ENCODE measurements around the gene DYNC1I1. TPM values are rescaled to one million over a fixed set of nuclear protein-coding genes. Genes with fewer than 3 reads are reported as not detected.

The DYNC1I1 gene
- total RNA-seq, 1 experiment from 2014 or later: 3.2 TPM

GRCh38 chr7:95776561-95777185, 4.3 kb downstream of the DYNC1I1 start:
- Mint-ChIP-seq H3K27me3 (ENCODE audit: low read depth) (peaks cover 38% of the 10 kb centered on the region), H3K36me3 (ENCODE audit: insufficient read depth in 1 of 3, low read depth in 3 of 3) (no peaks in the 10 kb centered on the region), H3K4me3 (no peak overlapping the region), H3K27ac (no peak overlapping the region; a peak in 1 of 7 replicates), H3K9me3 (no peaks in the 10 kb centered on the region), H3K4me1 (peaks cover 17 to 26% of the 10 kb centered on the region in 2 experiments)
- no CpG with 5 or more reads among the region's 2 CpGs for WGBS (ENCODE audit: extremely low coverage, insufficient read length, low lambda C conversion rate)
- Histone ChIP-seq H3K14ac (ENCODE audit: insufficient read depth, low read length) (no peak overlapping the region), H2AK5ac (ENCODE audit: insufficient read length, low read length) (no peak overlapping the region), H3K18ac (ENCODE audit: insufficient read length, low read depth, low read length) (no peak overlapping the region), H3K27ac (ENCODE audit: insufficient read length, low read depth, low read length) (no peak overlapping the region), H4K20me1 (ENCODE audit: control insufficient read depth, insufficient read depth, insufficient read length) (no peaks in the 10 kb centered on the region), H3K27me3 (ENCODE audit: insufficient read depth, low read length) (peaks cover 4% of the 10 kb centered on the region; the same call in 1 of the 2 replicates), H3T11ph (ENCODE audit: low read length) (no peak overlapping the region), H3K23me2 (ENCODE audit: insufficient read length, low read depth, low read length, poor library complexity, severe bottlenecking) (peaks cover 9% of the 10 kb centered on the region), H3K79me2 (ENCODE audit: insufficient read depth, low read length) (no peaks in the 10 kb centered on the region), H4K5ac (ENCODE audit: insufficient read length, low read depth, low read length) (no peak overlapping the region), H4K91ac (ENCODE audit: insufficient read length, low read depth, low read length) (no peak overlapping the region), H3K79me1 (ENCODE audit: insufficient read depth, low read depth, low read length, poor library complexity, severe bottlenecking) (no peaks in the 10 kb centered on the region), H3K4me2 (ENCODE audit: insufficient read depth, insufficient read length, low read length) (no peak overlapping the region), H3K9ac (ENCODE audit: extremely low read depth, insufficient read length, low read length) (no peak overlapping the region), H2BK120ac (ENCODE audit: low read depth, low read length, poor library complexity, severe bottlenecking) (no peak overlapping the region), H4K8ac (replicated peaks; ENCODE audit: insufficient read length, low read depth, low read length) (no peak overlapping the region), H3K4me1 (ENCODE audit: insufficient read depth, low read length) (peaks cover 6% of the 10 kb centered on the region; the same call in 1 of the 2 replicates), H2BK15ac (ENCODE audit: low read depth, low read length) (no peak overlapping the region), H2AFZ (ENCODE audit: low read length) (no peak overlapping the region), H2BK12ac (ENCODE audit: insufficient read length, low read depth, low read length) (no peak overlapping the region), H3K56ac (ENCODE audit: insufficient read length, low read depth, low read length) (no peak overlapping the region), H2BK5ac (ENCODE audit: insufficient read length, low read length) (no peak overlapping the region), H2BK20ac (ENCODE audit: low read depth, low read length, poor library complexity, severe bottlenecking) (no peak overlapping the region), H3K9me3 (ENCODE audit: control insufficient read depth, low read depth, low read length) (no peaks in the 10 kb centered on the region), H3K4ac (ENCODE audit: low read depth, low read length) (no peak overlapping the region), H3K23ac (ENCODE audit: insufficient read length, low read depth, low read length) (no peak overlapping the region)
- no peak for TF ChIP-seq CTCF (conservative IDR thresholded peaks at IDR 0.05)
- no peak for DNase-seq
